Ascending aorta (tissue), 2 donors: ENCODE results near the gene MYO1D. TPM values are rescaled to one million over a fixed set of nuclear protein-coding genes. Genes with fewer than 3 reads are reported as not detected.

Experiments used
- DNase-seq, 2 donors: peaks; one replicate each; pipeline ENCODE4 v3.0.0-alpha.2; 2019; ENCODE audit warnings: low spot score in 2 of 2
- H3K27ac ChIP-seq, 2 donors: fragments of 200-600 bp; sonication (generic); one replicate each; pipeline ENCODE4 v1.5.1; 2016 to 2017; ENCODE audit warnings: mild to moderate bottlenecking in 1 of 2
- H3K27me3 ChIP-seq: fragments of 200-600 bp; sonication (generic); one replicate; pipeline ENCODE4 v1.5.1; 2017
- H3K36me3 ChIP-seq, 2 donors: fragments of 200-600 bp; sonication (generic); one replicate each; pipeline ENCODE4 v1.5.1; 2016
- H3K4me1 ChIP-seq, 2 donors: fragments of 200-600 bp; sonication (generic); one replicate each; pipeline ENCODE4 v1.5.1; 2016 to 2017; ENCODE audit warnings: mild to moderate bottlenecking in 1 of 2
- H3K4me3 ChIP-seq, 2 donors: fragments of 200-600 bp; sonication (generic); one replicate each; pipeline ENCODE4 v1.5.1; 2016 to 2017; ENCODE audit warnings: mild to moderate bottlenecking in 1 of 2
- H3K9me3 ChIP-seq, 2 donors: fragments of 200-600 bp; sonication (generic); one replicate each; pipeline ENCODE4 v1.5.1; 2016
- intact Hi-C: fragments of 100-400 bp; cut with DNase I; formaldehyde crosslinking; loops from one replicate; pipeline ENCODE4 v1.15.1; 2023
- total RNA-seq: library from RNA; depleted of rRNA; stranded (reverse); fragments of >200 nt; gene quantifications from one replicate; pipeline ENCODE4 v1.1.0, GENCODE V29; 2016
- TF ChIP-seq, protein P1 (sequence below), 3 experiments: fragments of 200-600 bp in 2 of 3; fragments of 450-650 bp in 1 of 3; sonication (generic) in 2 of 3; IDR thresholded peaks; one replicate each; pipeline ENCODE4 v1.5.1; 2016 to 2019; ENCODE audit warnings: antibody characterized with exemption in 3 of 3, mild to moderate bottlenecking in 1 of 3, moderate library complexity in 1 of 3

MYO1D gene
- total RNA-seq, 1 donor from 2014 or later = 105 TPM

DNA sequence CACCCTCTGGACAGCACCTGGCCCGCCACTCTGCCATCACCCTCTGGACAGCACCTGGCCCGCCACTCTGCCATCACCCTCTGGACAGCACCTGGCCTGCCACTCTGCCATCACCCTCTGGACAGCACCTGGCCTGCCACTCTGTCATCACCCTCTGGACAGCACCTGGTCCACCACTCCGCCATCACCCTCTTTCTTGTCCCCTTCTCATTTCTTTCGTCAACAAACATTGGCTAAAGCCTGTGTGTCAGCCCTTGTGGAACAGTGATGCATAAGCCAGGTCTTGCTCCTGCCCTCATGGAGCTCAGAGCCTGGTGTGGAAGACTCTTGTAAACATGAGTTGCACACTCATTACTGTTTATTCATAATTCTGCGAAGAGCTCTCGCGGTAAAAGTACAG, 358.9 kb downstream of the MYO1D start:
- intact Hi-C loops = no loop called here
- Histone ChIP-seq H3K9me3 (no peaks in the 10 kb centered on the region), H3K27ac (no peak overlapping the region), H3K4me1 (peaks cover 0 to 15% of the 10 kb centered on the region in 2 donors), H3K36me3 (no peaks in the 10 kb centered on the region), H3K27me3 (no peaks in the 10 kb centered on the region), H3K4me3 (no peak overlapping the region)
- TF ChIP-seq, protein P1, sequence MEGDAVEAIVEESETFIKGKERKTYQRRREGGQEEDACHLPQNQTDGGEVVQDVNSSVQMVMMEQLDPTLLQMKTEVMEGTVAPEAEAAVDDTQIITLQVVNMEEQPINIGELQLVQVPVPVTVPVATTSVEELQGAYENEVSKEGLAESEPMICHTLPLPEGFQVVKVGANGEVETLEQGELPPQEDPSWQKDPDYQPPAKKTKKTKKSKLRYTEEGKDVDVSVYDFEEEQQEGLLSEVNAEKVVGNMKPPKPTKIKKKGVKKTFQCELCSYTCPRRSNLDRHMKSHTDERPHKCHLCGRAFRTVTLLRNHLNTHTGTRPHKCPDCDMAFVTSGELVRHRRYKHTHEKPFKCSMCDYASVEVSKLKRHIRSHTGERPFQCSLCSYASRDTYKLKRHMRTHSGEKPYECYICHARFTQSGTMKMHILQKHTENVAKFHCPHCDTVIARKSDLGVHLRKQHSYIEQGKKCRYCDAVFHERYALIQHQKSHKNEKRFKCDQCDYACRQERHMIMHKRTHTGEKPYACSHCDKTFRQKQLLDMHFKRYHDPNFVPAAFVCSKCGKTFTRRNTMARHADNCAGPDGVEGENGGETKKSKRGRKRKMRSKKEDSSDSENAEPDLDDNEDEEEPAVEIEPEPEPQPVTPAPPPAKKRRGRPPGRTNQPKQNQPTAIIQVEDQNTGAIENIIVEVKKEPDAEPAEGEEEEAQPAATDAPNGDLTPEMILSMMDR (IDR thresholded peaks at IDR 0.05) = no peak
- no peak for DNase-seq

GRCh38 chr17:32516940-32517701, 359.8 kb downstream of the MYO1D start:
- Histone ChIP-seq H3K4me1 (peaks cover 0 to 15% of the 10 kb centered on the region in 2 donors), H3K27ac (no peak overlapping the region), H3K4me3 (no peak overlapping the region), H3K27me3 (no peaks in the 10 kb centered on the region), H3K36me3 (no peaks in the 10 kb centered on the region), H3K9me3 (no peaks in the 10 kb centered on the region)
- intact Hi-C loops = no loop called here
- DNase-seq = no peak
- TF ChIP-seq, protein P1 (IDR thresholded peaks at IDR 0.05) = no peak

- H3K36me3 ChIP-seq = no peaks in the 10 kb centered on the region
- no peaks in the 10 kb centered on the region for H3K27me3 ChIP-seq
- H3K9me3 ChIP-seq = no peaks in the 10 kb centered on the region
- DNase-seq = no peak
- H3K27ac ChIP-seq = peak overlapping the region in 1 of 2 donors; percentile 3
- H3K4me1 ChIP-seq = peaks cover 0 to 15% of the 10 kb centered on the region in 2 donors
- intact Hi-C loops = no loop called here
- H3K4me3 ChIP-seq = no peak overlapping the region
- TF ChIP-seq, protein P1 (IDR thresholded peaks at IDR 0.05) = no peak
These were observed 360.5 kb downstream of the MYO1D start for GRCh38 chr17:32516450-32516849.

- peak overlapping the region in 1 of 2 donors; percentile 3 for H3K27ac ChIP-seq
- TF ChIP-seq, protein P1 (IDR thresholded peaks at IDR 0.05) = no peak
- no peaks in the 10 kb centered on the region for H3K36me3 ChIP-seq
- DNase-seq = no peak
- H3K27me3 ChIP-seq = no peaks in the 10 kb centered on the region
- H3K9me3 ChIP-seq = no peaks in the 10 kb centered on the region
- H3K4me1 ChIP-seq = peaks cover 0 to 15% of the 10 kb centered on the region in 2 donors
- H3K4me3 ChIP-seq = no peak overlapping the region
- intact Hi-C loops = no loop called here
These were observed 361.1 kb downstream of the MYO1D start for GRCh38 chr17:32515677-32516383.

GRCh38 chr17:32514606-32515005, 362.3 kb downstream of the MYO1D start:
- H3K36me3 ChIP-seq = no peaks in the 10 kb centered on the region
- H3K4me3 ChIP-seq = no peak overlapping the region
- peaks cover 0 to 6% of the 10 kb centered on the region in 2 donors for H3K4me1 ChIP-seq
- intact Hi-C loops = no loop called here
- TF ChIP-seq, protein P1 (IDR thresholded peaks at IDR 0.05) = no peak
- H3K27ac ChIP-seq = no peak overlapping the region
- H3K9me3 ChIP-seq = no peaks in the 10 kb centered on the region
- H3K27me3 ChIP-seq = no peaks in the 10 kb centered on the region
- DNase-seq = no peak
